Transverse colon (tissue), 3 donors: ENCODE measurements around the gene SEC22B.
"Not testable (repeated sequence)": the region's sequence is repeated elsewhere in the genome, so short reads cannot be mapped to it uniquely, and the experiment has no call there.

ENCODE experiments used
- EP300 ChIP-seq: sonication (generic); formaldehyde crosslinking; IDR thresholded peaks from one replicate; pipeline ENCODE4 v1.6.1; 2017; ENCODE audit warnings: antibody characterized with exemption, low read depth
- TF ChIP-seq, protein P1 (sequence below), 5 experiments: fragments of 200-600 bp in 3 of 5; fragments of 450-650 bp in 2 of 5; sonication (generic) in 3 of 5; IDR thresholded peaks; 1 replicate in 2 of 5; 2 replicates in 3 of 5; pipeline ENCODE4 v1.5.1; 2016 to 2017; ENCODE audit warnings: antibody characterized with exemption in 5 of 5, inconsistent platforms in 3 of 5, mild to moderate bottlenecking in 2 of 5, moderate library complexity in 1 of 5

DNA sequence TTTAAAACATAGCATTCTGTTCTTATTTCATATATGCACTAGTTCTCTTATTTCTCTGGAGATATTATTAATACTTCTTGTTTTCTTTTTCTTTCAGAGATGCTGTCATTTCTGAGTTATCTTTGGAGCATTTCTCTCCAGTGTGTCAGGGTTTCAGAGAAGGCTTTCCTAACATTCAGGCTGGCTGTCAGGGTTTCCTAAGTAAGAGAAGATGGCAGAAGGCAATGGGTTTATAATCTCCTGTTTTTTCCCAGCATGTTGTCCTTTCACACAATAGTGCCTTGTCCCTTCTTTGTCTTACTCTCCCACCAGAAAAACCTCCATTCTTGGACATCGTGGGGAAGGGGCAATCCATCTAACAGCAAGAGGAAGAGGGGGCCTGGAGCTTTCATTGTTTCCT is 51.7 kb downstream of the SEC22B start:
- TF ChIP-seq, protein P1, sequence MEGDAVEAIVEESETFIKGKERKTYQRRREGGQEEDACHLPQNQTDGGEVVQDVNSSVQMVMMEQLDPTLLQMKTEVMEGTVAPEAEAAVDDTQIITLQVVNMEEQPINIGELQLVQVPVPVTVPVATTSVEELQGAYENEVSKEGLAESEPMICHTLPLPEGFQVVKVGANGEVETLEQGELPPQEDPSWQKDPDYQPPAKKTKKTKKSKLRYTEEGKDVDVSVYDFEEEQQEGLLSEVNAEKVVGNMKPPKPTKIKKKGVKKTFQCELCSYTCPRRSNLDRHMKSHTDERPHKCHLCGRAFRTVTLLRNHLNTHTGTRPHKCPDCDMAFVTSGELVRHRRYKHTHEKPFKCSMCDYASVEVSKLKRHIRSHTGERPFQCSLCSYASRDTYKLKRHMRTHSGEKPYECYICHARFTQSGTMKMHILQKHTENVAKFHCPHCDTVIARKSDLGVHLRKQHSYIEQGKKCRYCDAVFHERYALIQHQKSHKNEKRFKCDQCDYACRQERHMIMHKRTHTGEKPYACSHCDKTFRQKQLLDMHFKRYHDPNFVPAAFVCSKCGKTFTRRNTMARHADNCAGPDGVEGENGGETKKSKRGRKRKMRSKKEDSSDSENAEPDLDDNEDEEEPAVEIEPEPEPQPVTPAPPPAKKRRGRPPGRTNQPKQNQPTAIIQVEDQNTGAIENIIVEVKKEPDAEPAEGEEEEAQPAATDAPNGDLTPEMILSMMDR (IDR thresholded peaks at IDR 0.05), result not testable (repeated sequence)
- not testable (repeated sequence) for TF ChIP-seq EP300
